H9 (cell line): ENCODE results near the gene ANKRD12. TPM values are rescaled to one million over a fixed set of nuclear protein-coding genes. Genes with fewer than 3 reads are reported as not detected.

Source experiments
- DNase-seq: peaks from one replicate; pipeline ENCODE4 v3.0.0-alpha.2; 2017
- H2AFZ ChIP-seq: one replicate; pipeline ENCODE4 v1.6.1; 2013; ENCODE audit warnings: mild to moderate bottlenecking, low read length, control low read depth, moderate library complexity
- H2AK5ac ChIP-seq: 2 replicates; pipeline ENCODE4 v1.6.1; 2013; ENCODE audit warnings: low read length, control low read depth, mixed read lengths; ENCODE audit not compliant: insufficient read length
- H2BK120ac ChIP-seq: one replicate; pipeline ENCODE4 v1.6.1; 2013; ENCODE audit warnings: low read depth, mild to moderate bottlenecking, low read length, control low read depth, inconsistent platforms; ENCODE audit not compliant: poor library complexity, severe bottlenecking
- H2BK12ac ChIP-seq: 2 replicates; pipeline ENCODE4 v1.6.1; 2013; ENCODE audit warnings: low read length, control low read depth, mixed read lengths, low read depth; ENCODE audit not compliant: insufficient read length
- H2BK15ac ChIP-seq: 2 replicates; pipeline ENCODE4 v1.6.1; 2013; ENCODE audit warnings: low read depth, low read length, control low read depth
- H2BK20ac ChIP-seq: one replicate; pipeline ENCODE4 v1.6.1; 2013; ENCODE audit warnings: low read depth, mild to moderate bottlenecking, low read length, control low read depth, inconsistent platforms; ENCODE audit not compliant: poor library complexity, severe bottlenecking
- H2BK5ac ChIP-seq: 2 replicates; pipeline ENCODE4 v1.6.1; 2013; ENCODE audit warnings: low read length, control low read depth, mixed read lengths; ENCODE audit not compliant: insufficient read length
- H3K14ac ChIP-seq: 2 replicates; pipeline ENCODE4 v1.6.1; 2013; ENCODE audit warnings: low read length, control low read depth; ENCODE audit not compliant: insufficient read depth
- H3K18ac ChIP-seq: 2 replicates; pipeline ENCODE4 v1.6.1; 2013; ENCODE audit warnings: low read depth, mild to moderate bottlenecking, mixed read lengths, low read length, control low read depth; ENCODE audit not compliant: insufficient read length
- H3K23ac ChIP-seq: 2 replicates; pipeline ENCODE4 v1.6.1; 2013; ENCODE audit warnings: low read length, control low read depth, mixed read lengths, low read depth; ENCODE audit not compliant: insufficient read length
- H3K23me2 ChIP-seq: 2 replicates; pipeline ENCODE4 v1.6.1; 2013; ENCODE audit warnings: low read depth, mild to moderate bottlenecking, mixed read lengths, low read length, control low read depth; ENCODE audit not compliant: insufficient read length, poor library complexity, severe bottlenecking
- H3K27ac ChIP-seq: 2 replicates; pipeline ENCODE4 v1.5.1; 2013; ENCODE audit warnings: low read length, control low read depth, mixed read lengths, low read depth; ENCODE audit not compliant: insufficient read length
- H3K27me3 ChIP-seq: 2 replicates; pipeline ENCODE4 v1.6.1; 2013; ENCODE audit warnings: low read length, control low read depth, inconsistent platforms; ENCODE audit not compliant: insufficient read depth
- H3K4ac ChIP-seq: 2 replicates; pipeline ENCODE4 v1.6.1; 2013; ENCODE audit warnings: low read depth, mild to moderate bottlenecking, control low read depth, inconsistent platforms, low read length, moderate library complexity
- H3K4me1 ChIP-seq: 2 replicates; pipeline ENCODE4 v1.6.1; 2013; ENCODE audit warnings: low read length, control low read depth, inconsistent platforms; ENCODE audit not compliant: insufficient read depth
- H3K4me2 ChIP-seq: 2 replicates; pipeline ENCODE4 v1.6.1; 2013; ENCODE audit warnings: low read length, control low read depth, mixed read lengths; ENCODE audit not compliant: insufficient read length, insufficient read depth
- H3K56ac ChIP-seq: 2 replicates; pipeline ENCODE4 v1.6.1; 2013; ENCODE audit warnings: low read depth, mild to moderate bottlenecking, mixed read lengths, low read length, control low read depth; ENCODE audit not compliant: insufficient read length
- H3K79me1 ChIP-seq: 2 replicates; pipeline ENCODE4 v1.6.1; 2013; ENCODE audit warnings: low read depth, mild to moderate bottlenecking, moderate library complexity, low read length, control low read depth, inconsistent platforms; ENCODE audit not compliant: insufficient read depth, poor library complexity, severe bottlenecking
- H3K79me2 ChIP-seq: 2 replicates; pipeline ENCODE4 v1.6.1; 2013; ENCODE audit warnings: low read length, control low read depth, inconsistent platforms; ENCODE audit not compliant: insufficient read depth
- H3K9ac ChIP-seq: 2 replicates; pipeline ENCODE4 v1.6.1; 2013; ENCODE audit warnings: low read length, control low read depth, mixed read lengths; ENCODE audit not compliant: insufficient read length; ENCODE audit errors: extremely low read depth
- H3K9me3 ChIP-seq: one replicate; pipeline ENCODE4 v1.6.1; 2013; ENCODE audit warnings: low read depth, low read length, inconsistent platforms; ENCODE audit not compliant: control insufficient read depth
- H3T11ph ChIP-seq: one replicate; pipeline ENCODE4 v1.6.1; 2013; ENCODE audit warnings: mild to moderate bottlenecking, low read length, control low read depth, inconsistent platforms
- H4K20me1 ChIP-seq: one replicate; pipeline ENCODE4 v1.6.1; 2013; ENCODE audit not compliant: control insufficient read depth, insufficient read length, insufficient read depth
- H4K5ac ChIP-seq: 2 replicates; pipeline ENCODE4 v1.6.1; 2013; ENCODE audit warnings: low read depth, mild to moderate bottlenecking, mixed read lengths, low read length, control low read depth; ENCODE audit not compliant: insufficient read length
- H4K8ac ChIP-seq: replicated peaks from 2 replicates; pipeline ENCODE4 v1.6.1; 2013; ENCODE audit warnings: low read length, control low read depth, mixed read lengths, low read depth; ENCODE audit not compliant: insufficient read length
- H4K91ac ChIP-seq: 2 replicates; pipeline ENCODE4 v1.6.1; 2013; ENCODE audit warnings: low read depth, mild to moderate bottlenecking, moderate library complexity, mixed read lengths, low read length, control low read depth; ENCODE audit not compliant: insufficient read length
- H3K27ac Mint-ChIP-seq, 3 experiments: 2 replicates in 2 of 3; 3 replicates in 1 of 3; pipeline ENCODE4 v1.8.0; 2020 to 2021; ENCODE audit warnings: mixed read lengths in 3 of 3, mild to moderate bottlenecking in 1 of 3, moderate library complexity in 1 of 3
- H3K27me3 Mint-ChIP-seq: 2 replicates; pipeline ENCODE4 v1.8.0; 2021; ENCODE audit warnings: low read depth, mild to moderate bottlenecking, moderate library complexity, mixed read lengths
- H3K36me3 Mint-ChIP-seq, 3 experiments: 2 replicates in 2 of 3; 3 replicates in 1 of 3; pipeline ENCODE4 v1.8.0; 2020 to 2021; ENCODE audit warnings: low read depth in 3 of 3, mixed read lengths in 3 of 3; ENCODE audit not compliant: insufficient read depth in 1 of 3
- H3K4me1 Mint-ChIP-seq, 2 experiments: 2 replicates each; pipeline ENCODE4 v1.8.0; 2020; ENCODE audit warnings: mixed read lengths in 2 of 2
- H3K4me3 Mint-ChIP-seq, 2 experiments: 2 replicates in 1 of 2; 3 replicates in 1 of 2; pipeline ENCODE4 v1.8.0; 2020 to 2021; ENCODE audit warnings: mild to moderate bottlenecking in 2 of 2, mixed read lengths in 2 of 2, moderate library complexity in 1 of 2
- H3K9me3 Mint-ChIP-seq, 2 experiments: 2 replicates in 1 of 2; 3 replicates in 1 of 2; pipeline ENCODE4 v1.8.0; 2020; ENCODE audit warnings: mild to moderate bottlenecking in 2 of 2, mixed read lengths in 2 of 2, moderate library complexity in 1 of 2
- WGBS: extraction: QIAGEN DNeasy Blood & Tissue Kit; methylation state at CpG from one replicate; pipeline ENCODE4 v1.1.7; 2013; ENCODE audit warnings: missing lambda C conversion rate, low lambda C conversion rate, mixed read lengths; ENCODE audit not compliant: insufficient read length; ENCODE audit errors: extremely low coverage; 5-methylcytosine and 5-hydroxymethylcytosine counted together
- total RNA-seq: library from RNA; stranded (reverse); gene quantifications from 2 replicates; pipeline ENCODE4 v1.2.1, GENCODE V29; 2021
- TF ChIP-seq, protein P1 (sequence below): fragments of 200-600 bp; sonication (generic); conservative IDR thresholded peaks from 3 replicates; pipeline ENCODE4 v1.8.0; 2021; ENCODE audit warnings: antibody characterized with exemption, mild to moderate bottlenecking

ANKRD12 gene
- total RNA-seq, 1 experiment from 2014 or later, result 38.9 TPM

DNA sequence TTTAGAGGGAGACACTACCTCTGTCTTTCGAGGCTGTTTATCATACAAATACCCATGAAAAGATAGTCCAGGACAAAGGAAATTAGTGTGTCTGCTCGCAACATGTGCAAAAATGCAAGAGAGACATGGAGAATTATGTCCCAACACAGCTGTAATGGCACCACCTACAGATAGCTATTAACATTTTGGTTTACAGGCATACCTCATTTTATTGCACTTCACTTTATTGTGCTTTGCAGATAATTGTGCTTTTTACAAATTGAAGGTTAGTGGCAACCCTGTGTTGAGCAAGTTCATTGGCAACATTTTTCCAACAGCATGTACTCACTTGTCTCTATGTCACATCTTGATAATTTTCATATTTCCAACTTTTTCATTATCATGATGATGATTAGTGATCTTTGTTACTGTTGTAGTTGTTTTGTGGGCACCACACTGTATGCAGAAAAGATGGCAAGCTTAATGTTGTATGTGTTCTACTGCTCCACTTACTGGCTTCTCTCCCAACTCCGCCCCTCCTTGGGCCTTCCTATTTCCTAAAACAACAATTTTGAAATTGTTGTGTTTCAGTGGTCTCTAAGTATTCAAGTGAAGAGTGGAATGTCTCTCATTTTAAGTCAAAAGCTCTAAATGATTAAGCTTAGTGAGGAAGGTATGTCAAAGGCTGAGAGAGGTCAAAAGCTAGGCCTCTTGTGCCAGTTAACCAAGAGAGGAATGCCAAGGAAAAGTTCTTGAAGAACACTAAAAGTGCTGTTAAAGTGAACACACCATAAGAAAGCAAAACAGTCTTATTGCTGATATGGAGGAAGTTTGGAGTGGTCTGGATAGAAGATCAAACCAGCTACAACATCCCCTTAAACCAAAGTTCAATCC lies 52.0 kb downstream of the ANKRD12 start:
- no peak overlapping the region for H3K4ac ChIP-seq
- no peak overlapping the region for H3K23ac ChIP-seq
- WGBS, result no CpG with 5 or more reads among the region's 3 CpGs
- no peak for DNase-seq
- H3K56ac ChIP-seq, result no peak overlapping the region
- H3K27ac ChIP-seq, result no peak overlapping the region
- Mint-ChIP-seq H3K36me3 (peaks cover 0 to 13% (median 13%) of the 10 kb centered on the region in 3 experiments; a peak in 4 of 7 replicates), H3K9me3 (no peaks in the 10 kb centered on the region), H3K27ac (no peak overlapping the region), H3K4me1 (no peaks in the 10 kb centered on the region), H3K4me3 (no peak overlapping the region), H3K27me3 (no peaks in the 10 kb centered on the region)
- no peaks in the 10 kb centered on the region for H3K23me2 ChIP-seq
- H2BK5ac ChIP-seq, result no peak overlapping the region
- no peak overlapping the region for H3K18ac ChIP-seq
- H4K8ac ChIP-seq, result no peak overlapping the region
- H2AK5ac ChIP-seq, result no peak overlapping the region
- H2BK20ac ChIP-seq, result no peak overlapping the region
- H4K5ac ChIP-seq, result no peak overlapping the region
- H3K9me3 ChIP-seq, result no peaks in the 10 kb centered on the region
- no peak overlapping the region for H3T11ph ChIP-seq
- no peak overlapping the region for H2BK15ac ChIP-seq
- no peak overlapping the region for H2AFZ ChIP-seq
- no peaks in the 10 kb centered on the region for H3K27me3 ChIP-seq
- H4K20me1 ChIP-seq, result no peaks in the 10 kb centered on the region
- H2BK120ac ChIP-seq, result no peak overlapping the region
- no peak overlapping the region for H4K91ac ChIP-seq
- no peak overlapping the region for H2BK12ac ChIP-seq
- no peaks in the 10 kb centered on the region for H3K79me2 ChIP-seq
- no peaks in the 10 kb centered on the region for H3K79me1 ChIP-seq
- H3K9ac ChIP-seq, result no peak overlapping the region
- H3K14ac ChIP-seq, result no peak overlapping the region
- H3K4me1 ChIP-seq, result no peaks in the 10 kb centered on the region
- TF ChIP-seq, protein P1, sequence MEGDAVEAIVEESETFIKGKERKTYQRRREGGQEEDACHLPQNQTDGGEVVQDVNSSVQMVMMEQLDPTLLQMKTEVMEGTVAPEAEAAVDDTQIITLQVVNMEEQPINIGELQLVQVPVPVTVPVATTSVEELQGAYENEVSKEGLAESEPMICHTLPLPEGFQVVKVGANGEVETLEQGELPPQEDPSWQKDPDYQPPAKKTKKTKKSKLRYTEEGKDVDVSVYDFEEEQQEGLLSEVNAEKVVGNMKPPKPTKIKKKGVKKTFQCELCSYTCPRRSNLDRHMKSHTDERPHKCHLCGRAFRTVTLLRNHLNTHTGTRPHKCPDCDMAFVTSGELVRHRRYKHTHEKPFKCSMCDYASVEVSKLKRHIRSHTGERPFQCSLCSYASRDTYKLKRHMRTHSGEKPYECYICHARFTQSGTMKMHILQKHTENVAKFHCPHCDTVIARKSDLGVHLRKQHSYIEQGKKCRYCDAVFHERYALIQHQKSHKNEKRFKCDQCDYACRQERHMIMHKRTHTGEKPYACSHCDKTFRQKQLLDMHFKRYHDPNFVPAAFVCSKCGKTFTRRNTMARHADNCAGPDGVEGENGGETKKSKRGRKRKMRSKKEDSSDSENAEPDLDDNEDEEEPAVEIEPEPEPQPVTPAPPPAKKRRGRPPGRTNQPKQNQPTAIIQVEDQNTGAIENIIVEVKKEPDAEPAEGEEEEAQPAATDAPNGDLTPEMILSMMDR, result no peak
- no peak overlapping the region for H3K4me2 ChIP-seq
